Measurements from ENCODE around the gene EVA1B. TPM values are rescaled to one million over a fixed set of nuclear protein-coding genes. Genes with fewer than 3 reads are reported as not detected.
A peak's percentile ranks its signal among the peaks of the same experiment; 100 is the strongest.

Gene EVA1B
- total and polyA plus RNA-seq, 2 of the 13 experiments (the other 11 are each of a cell fraction or from before 2014, with no cell fraction given): 3.9 to 6.6 TPM

DNA sequence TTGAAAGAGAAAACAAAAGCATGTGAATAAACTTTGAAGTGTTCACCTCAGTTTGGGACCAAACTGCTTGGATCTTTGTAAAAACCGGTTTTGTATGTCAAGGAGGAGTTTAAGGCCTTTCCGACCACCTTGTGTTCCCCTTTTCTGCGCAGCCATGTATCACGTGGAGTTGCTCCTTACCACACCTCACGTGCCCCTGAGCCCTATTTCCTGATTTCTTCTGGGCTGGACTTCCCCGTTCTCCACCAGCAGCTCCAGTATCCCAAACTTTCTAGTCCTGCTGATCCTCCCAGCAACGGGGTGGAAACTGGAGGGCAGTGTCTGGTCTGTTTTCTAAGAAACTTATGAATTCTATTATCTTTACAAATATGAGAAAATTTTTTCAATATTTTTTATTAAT lies 18.9 kb downstream of the EVA1B start:
- intact Hi-C loops (cut with micrococcal nuclease; ENCODE audit: unreplicated experiment) (no loop called here), in situ Hi-C loops (cut with HindIII; ENCODE audit: extremely low pct_ligation_motif_present, low pct_unique_long_range_greater_than_20kb) (no loop called here)
- H3K4me2 ChIP-seq (ENCODE audit: low read depth, low read length): no peak overlapping the region
- no peak overlapping the region for H3K9ac ChIP-seq (ENCODE audit: insufficient read depth, low read depth, low read length)
- no peaks in the 10 kb centered on the region; the same call in 1 of the 2 replicates for H4K20me1 ChIP-seq (ENCODE audit: insufficient read depth, low read length)
- peaks cover 29% of the 10 kb centered on the region for H3K4me1 ChIP-seq (ENCODE audit: insufficient read depth, low read length)
- FAIRE-seq (no peak), DNase-seq (ENCODE audit: low spot score) (no peak), ATAC-seq (no peak)
- peaks cover 8% of the 10 kb centered on the region for H3K79me2 ChIP-seq (ENCODE audit: insufficient read depth, low read length)
- WGBS (ENCODE audit: low lambda C conversion rate): 94% methylated on average over 7 of the region's 7 CpGs
- no peaks in the 10 kb centered on the region for H3K9me3 ChIP-seq (ENCODE audit: low read length)
- POLR2A ChIA-PET: no interaction called here
- H2AFZ ChIP-seq (ENCODE audit: low read length): no peak overlapping the region
- H3K27me3 ChIP-seq (ENCODE audit: control insufficient read depth in 1 of 2, insufficient read depth in 2 of 2, low read length in 2 of 2): no peaks in the 10 kb centered on the region
- TSS peak; percentile 38 for BruUV-seq (replicated peaks)
- H3K36me3 ChIP-seq (replicated peaks in 1 of 2; ENCODE audit: control insufficient read depth in 1 of 2, insufficient read depth in 2 of 2, low read length in 2 of 2): peaks cover 28 to 55% of the 10 kb centered on the region in 2 experiments
- no peak for TF ChIP-seq TEAD2 (CRISPR knock-in tag; IDR thresholded peaks at IDR 0.05)
- no peak for TF ChIP-seq IKZF4 (CRISPR knock-in tag; IDR thresholded peaks at IDR 0.05; ENCODE audit: borderline replicate concordance, low read depth, not compliant biosample characterization)
- TF ChIP-seq ZFP37 (CRISPR knock-in tag; IDR thresholded peaks at IDR 0.05; ENCODE audit: borderline replicate concordance): no peak
- TF ChIP-seq IRX3 (CRISPR knock-in tag; IDR thresholded peaks at IDR 0.05; ENCODE audit: borderline replicate concordance, low read depth): no peak
- TF ChIP-seq SALL2 (CRISPR knock-in tag; IDR thresholded peaks at IDR 0.05): no peak
- no peak for TF ChIP-seq CENPT (CRISPR knock-in tag; IDR thresholded peaks at IDR 0.05; ENCODE audit: low read depth)
- TF ChIP-seq, protein P1, sequence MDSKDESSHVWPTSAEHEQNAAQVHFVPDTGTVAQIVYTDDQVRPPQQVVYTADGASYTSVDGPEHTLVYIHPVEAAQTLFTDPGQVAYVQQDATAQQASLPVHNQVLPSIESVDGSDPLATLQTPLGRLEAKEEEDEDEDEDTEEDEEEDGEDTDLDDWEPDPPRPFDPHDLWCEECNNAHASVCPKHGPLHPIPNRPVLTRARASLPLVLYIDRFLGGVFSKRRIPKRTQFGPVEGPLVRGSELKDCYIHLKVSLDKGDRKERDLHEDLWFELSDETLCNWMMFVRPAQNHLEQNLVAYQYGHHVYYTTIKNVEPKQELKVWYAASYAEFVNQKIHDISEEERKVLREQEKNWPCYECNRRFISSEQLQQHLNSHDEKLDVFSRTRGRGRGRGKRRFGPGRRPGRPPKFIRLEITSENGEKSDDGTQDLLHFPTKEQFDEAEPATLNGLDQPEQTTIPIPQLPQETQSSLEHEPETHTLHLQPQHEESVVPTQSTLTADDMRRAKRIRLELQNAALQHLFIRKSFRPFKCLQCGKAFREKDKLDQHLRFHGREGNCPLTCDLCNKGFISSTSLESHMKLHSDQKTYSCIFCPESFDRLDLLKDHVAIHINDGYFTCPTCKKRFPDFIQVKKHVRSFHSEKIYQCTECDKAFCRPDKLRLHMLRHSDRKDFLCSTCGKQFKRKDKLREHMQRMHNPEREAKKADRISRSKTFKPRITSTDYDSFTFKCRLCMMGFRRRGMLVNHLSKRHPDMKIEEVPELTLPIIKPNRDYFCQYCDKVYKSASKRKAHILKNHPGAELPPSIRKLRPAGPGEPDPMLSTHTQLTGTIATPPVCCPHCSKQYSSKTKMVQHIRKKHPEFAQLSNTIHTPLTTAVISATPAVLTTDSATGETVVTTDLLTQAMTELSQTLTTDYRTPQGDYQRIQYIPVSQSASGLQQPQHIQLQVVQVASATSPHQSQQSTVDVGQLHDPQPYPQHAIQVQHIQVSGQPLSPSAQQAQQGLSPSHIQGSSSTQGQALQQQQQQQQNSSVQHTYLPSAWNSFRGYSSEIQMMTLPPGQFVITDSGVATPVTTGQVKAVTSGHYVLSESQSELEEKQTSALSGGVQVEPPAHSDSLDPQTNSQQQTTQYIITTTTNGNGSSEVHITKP (CRISPR knock-in tag; IDR thresholded peaks at IDR 0.05; ENCODE audit: low read depth): no peak
- TF ChIP-seq NR2C2 (CRISPR knock-in tag; IDR thresholded peaks at IDR 0.05; ENCODE audit: borderline replicate concordance): no peak
- TF ChIP-seq PHF20 (CRISPR knock-in tag; IDR thresholded peaks at IDR 0.05): no peak
- TF ChIP-seq NFYB (CRISPR knock-in tag; IDR thresholded peaks at IDR 0.05): no peak
- no peak for TF ChIP-seq ZSCAN21 (CRISPR knock-in tag; IDR thresholded peaks at IDR 0.05; ENCODE audit: borderline replicate concordance)
- TF ChIP-seq ZNF530 (CRISPR knock-in tag; IDR thresholded peaks at IDR 0.05; ENCODE audit: low read depth): no peak
- no peak for TF ChIP-seq SALL1 (CRISPR knock-in tag; IDR thresholded peaks at IDR 0.05)
- no peak for TF ChIP-seq ZNF83 (CRISPR knock-in tag; IDR thresholded peaks at IDR 0.05; ENCODE audit: borderline replicate concordance)
- TF ChIP-seq NFKB2 (CRISPR knock-in tag; IDR thresholded peaks at IDR 0.05; ENCODE audit: borderline replicate concordance): no peak
- TF ChIP-seq IRF2 (CRISPR knock-in tag; IDR thresholded peaks at IDR 0.05): no peak
- no peak for TF ChIP-seq ATAD3A (CRISPR knock-in tag; IDR thresholded peaks at IDR 0.05)
- CTCF ChIA-PET (ENCODE audit: low intra/inter-chr PET ratio, low total read pairs): no interaction called here
- H3K4me3 ChIP-seq (replicated peaks in 1 of 3; ENCODE audit: insufficient read depth in 1 of 3, low read depth in 2 of 3, low read length in 3 of 3): no peak overlapping the region
- H3K27ac ChIP-seq (ENCODE audit: extremely low read length, insufficient read depth, low read length): no peak overlapping the region
